ENCODE data around the gene HMGCL.

- TF ChIP-seq CTCF (conservative IDR thresholded peaks at IDR 0.05; ENCODE audit: low read depth, low read length) (no peak), EZH2phosphoT487 (IDR thresholded peaks at IDR 0.05; ENCODE audit: borderline replicate concordance, low read length) (no peak)
Measured at GRCh38 chr1:23837908-23838307, 12.7 kb upstream of the HMGCL start.

Measured in PC-3 (cell line).